Smooth muscle cell (in vitro differentiated cells): ENCODE measurements around the gene DOCK10. TPM values are rescaled to one million over a fixed set of nuclear protein-coding genes. Genes with fewer than 3 reads are reported as not detected.

Source experiments
- DNase-seq: peaks from one replicate; lab custom pipeline; 2025; ENCODE audit not compliant: unreplicated experiment; lab: John Stamatoyannopoulos, UW
- H2AFZ ChIP-seq: fragments of 200-600 bp; sonication (generic); 2 replicates; pipeline ENCODE4 v1.6.0; 2016; ENCODE audit warnings: antibody characterized with exemption, low read depth, mild to moderate bottlenecking
- H3F3A ChIP-seq: fragments of 200-600 bp; sonication (generic); 2 replicates; pipeline ENCODE4 v1.6.0; 2017; ENCODE audit warnings: antibody characterized with exemption, low read depth
- H3K27ac ChIP-seq: fragments of 200-600 bp; sonication (generic); 2 replicates; pipeline ENCODE4 v1.5.1; 2016; ENCODE audit warnings: low read depth, mild to moderate bottlenecking
- H3K27me3 ChIP-seq: fragments of 200-600 bp; sonication (generic); 2 replicates; pipeline ENCODE4 v1.6.1; 2016; ENCODE audit warnings: low read depth, mild to moderate bottlenecking
- H3K36me3 ChIP-seq: fragments of 200-600 bp; sonication (generic); 2 replicates; pipeline ENCODE4 v1.5.1; 2016; ENCODE audit warnings: low read depth
- H3K4me1 ChIP-seq: fragments of 200-600 bp; sonication (generic); 2 replicates; pipeline ENCODE4 v1.5.1; 2016; ENCODE audit warnings: low read depth
- H3K4me2 ChIP-seq: fragments of 200-600 bp; sonication (generic); 2 replicates; pipeline ENCODE4 v1.6.0; 2016; ENCODE audit warnings: mild to moderate bottlenecking
- H3K4me3 ChIP-seq: fragments of 200-600 bp; sonication (generic); 2 replicates; pipeline ENCODE4 v1.5.1; 2016; ENCODE audit warnings: mild to moderate bottlenecking
- H3K79me2 ChIP-seq: fragments of 200-600 bp; sonication (generic); 2 replicates; pipeline ENCODE4 v1.6.0; 2016; ENCODE audit warnings: low read depth, mild to moderate bottlenecking
- H3K9ac ChIP-seq: fragments of 200-600 bp; sonication (generic); 2 replicates; pipeline ENCODE4 v1.6.0; 2016; ENCODE audit warnings: low read depth
- H3K9me3 ChIP-seq: fragments of 200-600 bp; sonication (generic); replicated peaks from 2 replicates; pipeline ENCODE4 v1.5.1; 2016; ENCODE audit warnings: low read depth
- H4K20me1 ChIP-seq: fragments of 200-600 bp; sonication (generic); 2 replicates; pipeline ENCODE4 v1.6.0; 2016; ENCODE audit warnings: low read depth
- WGBS: methylation state at CpG from one replicate; pipeline ENCODE4 v1.1.7; 2016; ENCODE audit warnings: low lambda C conversion rate; 5-methylcytosine and 5-hydroxymethylcytosine counted together
- polyA plus RNA-seq: library from polyadenylated mRNA; unstranded; fragments of >200 nt; fragmentation: Nextera tagmentation; extraction: Ambion mirVana; gene quantifications from 2 replicates; pipeline ENCODE4 v1.2.1, GENCODE V29; 2016
- total RNA-seq: library from RNA; depleted of rRNA; stranded (reverse); fragments of >200 nt; gene quantifications from 2 replicates; pipeline ENCODE4 v1.2.3, GENCODE V29; 2014
- TF ChIP-seq, protein P1 (sequence below): fragments of 200-600 bp; sonication (generic); IDR thresholded peaks from 2 replicates; pipeline ENCODE4 v1.5.1; 2017; ENCODE audit warnings: borderline replicate concordance, mild to moderate bottlenecking, antibody characterized with exemption; ENCODE audit not compliant: insufficient read depth, poor library complexity, severe bottlenecking

The DOCK10 gene
- total and polyA plus RNA-seq, 2 experiments from 2014 or later, result 0.04 TPM; not detected in 1

DNA sequence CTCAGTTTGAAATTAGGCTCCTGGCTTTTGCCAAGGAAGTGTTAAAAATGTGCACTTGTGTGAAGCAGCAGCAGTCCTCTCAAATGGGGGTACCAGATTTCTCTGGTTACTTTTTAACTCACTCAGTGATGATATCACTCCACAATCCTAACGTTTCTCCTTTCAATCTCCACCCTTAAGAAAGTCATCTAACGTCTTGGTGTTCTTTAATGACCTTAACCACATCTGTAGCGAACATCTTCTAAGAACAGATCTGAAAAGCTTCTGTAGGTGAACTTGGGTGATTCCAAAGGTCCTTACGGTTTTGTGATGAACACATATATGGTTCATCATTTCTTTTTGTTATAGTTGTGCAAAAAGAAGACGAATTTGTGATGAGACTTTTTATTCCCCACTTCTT lies 73.2 kb downstream of the DOCK10 start:
- no peak overlapping the region for H3K27ac ChIP-seq

DNA sequence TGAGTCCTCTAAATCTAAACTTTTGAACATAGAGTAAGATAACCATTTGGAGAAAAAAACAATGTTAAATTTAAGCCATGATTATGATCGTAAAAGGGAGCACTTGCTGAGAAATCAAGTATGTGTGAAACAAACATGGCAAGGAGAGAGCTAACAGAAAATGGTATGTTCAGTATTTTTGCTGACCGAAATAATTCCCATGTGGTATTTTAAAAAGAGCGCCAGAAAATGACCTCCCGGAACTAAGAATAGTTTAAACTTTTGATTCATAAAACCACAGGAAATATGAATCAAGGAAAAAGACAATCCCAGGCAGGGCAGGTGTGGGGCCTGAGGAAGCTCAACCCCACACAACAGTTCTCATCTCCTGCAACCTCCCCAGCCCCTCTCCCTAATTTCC lies 74.2 kb downstream of the DOCK10 start:
- 93% methylated on average over 4 of the region's 4 CpGs for WGBS
- H3K4me2 ChIP-seq, result no peak overlapping the region
- H3K4me1 ChIP-seq, result peaks cover 6% of the 10 kb centered on the region
- no peak for DNase-seq
- H3K27me3 ChIP-seq, result no peaks in the 10 kb centered on the region
- no peak overlapping the region for H3K4me3 ChIP-seq
- H3F3A ChIP-seq, result no peaks in the 10 kb centered on the region
- H2AFZ ChIP-seq, result no peak overlapping the region
- H3K36me3 ChIP-seq, result no peaks in the 10 kb centered on the region
- H3K9ac ChIP-seq, result no peak overlapping the region
- TF ChIP-seq, protein P1, sequence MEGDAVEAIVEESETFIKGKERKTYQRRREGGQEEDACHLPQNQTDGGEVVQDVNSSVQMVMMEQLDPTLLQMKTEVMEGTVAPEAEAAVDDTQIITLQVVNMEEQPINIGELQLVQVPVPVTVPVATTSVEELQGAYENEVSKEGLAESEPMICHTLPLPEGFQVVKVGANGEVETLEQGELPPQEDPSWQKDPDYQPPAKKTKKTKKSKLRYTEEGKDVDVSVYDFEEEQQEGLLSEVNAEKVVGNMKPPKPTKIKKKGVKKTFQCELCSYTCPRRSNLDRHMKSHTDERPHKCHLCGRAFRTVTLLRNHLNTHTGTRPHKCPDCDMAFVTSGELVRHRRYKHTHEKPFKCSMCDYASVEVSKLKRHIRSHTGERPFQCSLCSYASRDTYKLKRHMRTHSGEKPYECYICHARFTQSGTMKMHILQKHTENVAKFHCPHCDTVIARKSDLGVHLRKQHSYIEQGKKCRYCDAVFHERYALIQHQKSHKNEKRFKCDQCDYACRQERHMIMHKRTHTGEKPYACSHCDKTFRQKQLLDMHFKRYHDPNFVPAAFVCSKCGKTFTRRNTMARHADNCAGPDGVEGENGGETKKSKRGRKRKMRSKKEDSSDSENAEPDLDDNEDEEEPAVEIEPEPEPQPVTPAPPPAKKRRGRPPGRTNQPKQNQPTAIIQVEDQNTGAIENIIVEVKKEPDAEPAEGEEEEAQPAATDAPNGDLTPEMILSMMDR, result no peak
- H4K20me1 ChIP-seq, result no peaks in the 10 kb centered on the region
- H3K9me3 ChIP-seq, result no peaks in the 10 kb centered on the region
- no peaks in the 10 kb centered on the region for H3K79me2 ChIP-seq
- H3K27ac ChIP-seq, result no peak overlapping the region

More for the DNA sequence above, 73.2 kb downstream of the DOCK10 start:
- no peak for DNase-seq
- TF ChIP-seq, protein P1, result no peak
- no peak overlapping the region for H3K4me3 ChIP-seq
- no peaks in the 10 kb centered on the region for H3K9me3 ChIP-seq
- no peaks in the 10 kb centered on the region for H3K79me2 ChIP-seq
- H3K4me2 ChIP-seq, result no peak overlapping the region
- H3K36me3 ChIP-seq, result no peaks in the 10 kb centered on the region
- H4K20me1 ChIP-seq, result no peaks in the 10 kb centered on the region
- 86% methylated on average over 5 of the region's 5 CpGs for WGBS
- no peaks in the 10 kb centered on the region for H3K27me3 ChIP-seq
- H3F3A ChIP-seq, result no peaks in the 10 kb centered on the region
- H3K9ac ChIP-seq, result no peak overlapping the region
- H2AFZ ChIP-seq, result no peak overlapping the region
- peaks cover 6% of the 10 kb centered on the region for H3K4me1 ChIP-seq

DNA sequence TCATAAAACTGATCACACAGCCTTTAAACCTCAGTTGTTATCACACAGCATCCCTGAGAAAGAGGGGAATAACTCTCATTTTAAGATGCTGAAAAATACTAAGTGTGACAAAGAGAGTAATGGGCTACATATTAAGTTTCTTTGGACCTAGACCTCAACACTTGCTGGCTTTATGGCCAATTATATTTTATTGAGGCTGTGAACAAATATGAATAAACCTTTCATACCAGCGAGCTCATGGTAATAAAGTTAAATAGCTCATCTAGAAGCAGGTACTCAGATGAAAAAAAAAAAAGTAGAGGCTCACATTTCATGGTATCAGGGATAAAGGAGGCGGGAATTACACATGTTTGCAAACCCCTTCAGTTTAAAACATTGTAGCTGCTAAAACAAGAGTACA lies 75.7 kb downstream of the DOCK10 start:
- WGBS, result 89% methylated on average over 2 of the region's 2 CpGs

DNA sequence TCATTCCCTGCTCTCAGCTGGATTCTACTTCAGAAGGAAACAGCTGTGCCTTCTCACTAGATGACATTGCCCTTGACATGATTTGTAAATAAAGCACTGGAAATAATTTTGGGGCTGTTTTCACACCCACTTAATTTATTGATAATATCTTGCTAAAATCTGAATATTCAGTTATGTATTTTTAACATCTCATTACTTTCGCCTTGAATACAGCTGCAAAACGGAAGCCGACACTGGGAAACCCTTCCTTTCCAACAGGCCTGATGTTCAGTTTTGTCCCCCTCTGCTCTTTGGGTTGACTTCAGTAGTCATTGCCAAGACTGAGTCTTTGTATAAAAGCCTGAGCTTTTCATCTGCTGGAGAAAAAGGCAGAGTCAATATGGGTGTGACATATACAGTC lies 82.7 kb downstream of the DOCK10 start:
- no peaks in the 10 kb centered on the region for H4K20me1 ChIP-seq

More for the DNA sequence above, 75.7 kb downstream of the DOCK10 start:
- Histone ChIP-seq H3K27ac (no peak overlapping the region), H3K9me3 (no peaks in the 10 kb centered on the region), H3F3A (no peaks in the 10 kb centered on the region), H3K4me3 (no peak overlapping the region), H3K27me3 (no peaks in the 10 kb centered on the region), H4K20me1 (no peaks in the 10 kb centered on the region), H3K4me2 (no peak overlapping the region), H3K4me1 (peaks cover 6% of the 10 kb centered on the region), H2AFZ (no peak overlapping the region), H3K79me2 (no peaks in the 10 kb centered on the region), H3K36me3 (no peaks in the 10 kb centered on the region), H3K9ac (no peak overlapping the region)
- TF ChIP-seq, protein P1, result no peak
- no peak for DNase-seq

More for the DNA sequence above, 82.7 kb downstream of the DOCK10 start:
- no peaks in the 10 kb centered on the region for H3K9me3 ChIP-seq
- 95% methylated on average over 3 of the region's 3 CpGs for WGBS
- no peak overlapping the region for H3K4me2 ChIP-seq
- H3K27ac ChIP-seq, result no peak overlapping the region
- H3K27me3 ChIP-seq, result no peaks in the 10 kb centered on the region
- DNase-seq, result no peak
- H3F3A ChIP-seq, result no peaks in the 10 kb centered on the region
- H3K9ac ChIP-seq, result no peak overlapping the region
- H3K79me2 ChIP-seq, result no peaks in the 10 kb centered on the region
- no peak overlapping the region for H3K4me3 ChIP-seq
- H3K4me1 ChIP-seq, result peaks cover 8% of the 10 kb centered on the region
- TF ChIP-seq, protein P1, result no peak
- H2AFZ ChIP-seq, result no peak overlapping the region
- H3K36me3 ChIP-seq, result no peaks in the 10 kb centered on the region
